Measurements from ENCODE around the gene SLC10A3. TPM values are rescaled to one million over a fixed set of nuclear protein-coding genes. Genes with fewer than 3 reads are reported as not detected.

Gene SLC10A3
- total and polyA plus RNA-seq, 2 donors (not counting 1 experiment from before 2014, with no cell fraction given) = 15.2 to 16.0 TPM

- no peaks in the 10 kb centered on the region for H3K27me3 ChIP-seq (ENCODE audit: control insufficient read depth, insufficient read depth, low read length)
- no peaks in the 10 kb centered on the region for H3K36me3 ChIP-seq (ENCODE audit: control insufficient read depth, insufficient read depth, low read length)
- H3K27ac ChIP-seq (ENCODE audit: insufficient read depth, low read length) = no peak overlapping the region
- no peaks in the 10 kb centered on the region for H3K79me2 ChIP-seq (ENCODE audit: control insufficient read depth, insufficient read depth, low read length)
- H3K9me3 ChIP-seq (ENCODE audit: control insufficient read depth, insufficient read depth, low read depth, low read length) = no peaks in the 10 kb centered on the region
- no peaks in the 10 kb centered on the region for H4K20me1 ChIP-seq (ENCODE audit: control insufficient read depth, extremely low read depth, insufficient read depth, low read length)
- TF ChIP-seq, protein P1, sequence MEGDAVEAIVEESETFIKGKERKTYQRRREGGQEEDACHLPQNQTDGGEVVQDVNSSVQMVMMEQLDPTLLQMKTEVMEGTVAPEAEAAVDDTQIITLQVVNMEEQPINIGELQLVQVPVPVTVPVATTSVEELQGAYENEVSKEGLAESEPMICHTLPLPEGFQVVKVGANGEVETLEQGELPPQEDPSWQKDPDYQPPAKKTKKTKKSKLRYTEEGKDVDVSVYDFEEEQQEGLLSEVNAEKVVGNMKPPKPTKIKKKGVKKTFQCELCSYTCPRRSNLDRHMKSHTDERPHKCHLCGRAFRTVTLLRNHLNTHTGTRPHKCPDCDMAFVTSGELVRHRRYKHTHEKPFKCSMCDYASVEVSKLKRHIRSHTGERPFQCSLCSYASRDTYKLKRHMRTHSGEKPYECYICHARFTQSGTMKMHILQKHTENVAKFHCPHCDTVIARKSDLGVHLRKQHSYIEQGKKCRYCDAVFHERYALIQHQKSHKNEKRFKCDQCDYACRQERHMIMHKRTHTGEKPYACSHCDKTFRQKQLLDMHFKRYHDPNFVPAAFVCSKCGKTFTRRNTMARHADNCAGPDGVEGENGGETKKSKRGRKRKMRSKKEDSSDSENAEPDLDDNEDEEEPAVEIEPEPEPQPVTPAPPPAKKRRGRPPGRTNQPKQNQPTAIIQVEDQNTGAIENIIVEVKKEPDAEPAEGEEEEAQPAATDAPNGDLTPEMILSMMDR (conservative IDR thresholded peaks at IDR 0.05 in 1 of 2, IDR thresholded peaks at IDR 0.05 in 1 of 2; ENCODE audit: low read depth in 1 of 2, low read length in 2 of 2) = no peak
- no peak for TF ChIP-seq EZH2 (IDR thresholded peaks at IDR 0.05; ENCODE audit: low read length, missing control alignments)
- no peak for DNase-seq (ENCODE audit: low read depth in 2 of 2)
- no peak overlapping the region for H3K9ac ChIP-seq (ENCODE audit: insufficient read depth, low read length)
- peaks cover 3% of the 10 kb centered on the region for H3K4me1 ChIP-seq (ENCODE audit: control insufficient read depth, extremely low read depth, insufficient read depth, low read length)
- no peak overlapping the region for H3K4me2 ChIP-seq (ENCODE audit: extremely low read depth, insufficient read depth, low read length)
- no peak overlapping the region for H2AFZ ChIP-seq (ENCODE audit: low read length)
- no peak overlapping the region for H3K4me3 ChIP-seq (replicated peaks in 1 of 4; ENCODE audit: control extremely low read depth in 1 of 4, insufficient read depth in 1 of 4, low read depth in 3 of 4, low read length in 4 of 4)
These were observed 19.0 kb upstream of the SLC10A3 start for GRCh38 chrX:154509455-154509854.

DNA sequence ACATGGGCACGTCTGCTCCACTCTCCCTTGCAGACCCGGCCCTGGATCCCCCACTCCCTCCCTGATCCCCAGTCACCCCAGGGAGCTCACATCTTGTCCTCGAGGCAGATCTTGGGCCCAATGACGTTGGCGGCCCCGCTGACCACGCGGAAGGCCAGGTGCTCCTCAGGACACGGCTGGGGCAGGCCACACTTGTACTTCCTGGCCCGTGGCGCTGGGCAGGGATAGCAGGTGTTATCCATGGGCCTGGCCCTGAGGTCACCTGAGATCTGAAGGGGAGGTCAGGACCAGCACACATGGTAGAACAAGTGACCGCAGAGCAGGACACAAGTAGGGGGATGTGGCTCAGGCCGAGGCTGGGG lies 17.9 kb upstream of the SLC10A3 start:
- Histone ChIP-seq H2AFZ (ENCODE audit: low read length) (no peak overlapping the region), H3K27me3 (ENCODE audit: control insufficient read depth, insufficient read depth, low read length) (no peaks in the 10 kb centered on the region), H3K4me3 (replicated peaks in 1 of 4; ENCODE audit: control extremely low read depth in 1 of 4, insufficient read depth in 1 of 4, low read depth in 3 of 4, low read length in 4 of 4) (no peak overlapping the region), H3K36me3 (ENCODE audit: control insufficient read depth, insufficient read depth, low read length) (no peaks in the 10 kb centered on the region), H3K27ac (ENCODE audit: insufficient read depth, low read length) (no peak overlapping the region), H3K9me3 (ENCODE audit: control insufficient read depth, insufficient read depth, low read depth, low read length) (no peaks in the 10 kb centered on the region), H3K9ac (ENCODE audit: insufficient read depth, low read length) (no peak overlapping the region), H3K4me1 (ENCODE audit: control insufficient read depth, extremely low read depth, insufficient read depth, low read length) (peaks cover 3% of the 10 kb centered on the region), H4K20me1 (ENCODE audit: control insufficient read depth, extremely low read depth, insufficient read depth, low read length) (no peaks in the 10 kb centered on the region), H3K79me2 (ENCODE audit: control insufficient read depth, insufficient read depth, low read length) (no peaks in the 10 kb centered on the region), H3K4me2 (ENCODE audit: extremely low read depth, insufficient read depth, low read length) (no peak overlapping the region)
- no peak for DNase-seq (ENCODE audit: low read depth in 2 of 2)
- TF ChIP-seq EZH2 (IDR thresholded peaks at IDR 0.05; ENCODE audit: low read length, missing control alignments) = no peak
- TF ChIP-seq, protein P1 (conservative IDR thresholded peaks at IDR 0.05 in 1 of 2, IDR thresholded peaks at IDR 0.05 in 1 of 2; ENCODE audit: low read depth in 1 of 2, low read length in 2 of 2) = no peak

DNA sequence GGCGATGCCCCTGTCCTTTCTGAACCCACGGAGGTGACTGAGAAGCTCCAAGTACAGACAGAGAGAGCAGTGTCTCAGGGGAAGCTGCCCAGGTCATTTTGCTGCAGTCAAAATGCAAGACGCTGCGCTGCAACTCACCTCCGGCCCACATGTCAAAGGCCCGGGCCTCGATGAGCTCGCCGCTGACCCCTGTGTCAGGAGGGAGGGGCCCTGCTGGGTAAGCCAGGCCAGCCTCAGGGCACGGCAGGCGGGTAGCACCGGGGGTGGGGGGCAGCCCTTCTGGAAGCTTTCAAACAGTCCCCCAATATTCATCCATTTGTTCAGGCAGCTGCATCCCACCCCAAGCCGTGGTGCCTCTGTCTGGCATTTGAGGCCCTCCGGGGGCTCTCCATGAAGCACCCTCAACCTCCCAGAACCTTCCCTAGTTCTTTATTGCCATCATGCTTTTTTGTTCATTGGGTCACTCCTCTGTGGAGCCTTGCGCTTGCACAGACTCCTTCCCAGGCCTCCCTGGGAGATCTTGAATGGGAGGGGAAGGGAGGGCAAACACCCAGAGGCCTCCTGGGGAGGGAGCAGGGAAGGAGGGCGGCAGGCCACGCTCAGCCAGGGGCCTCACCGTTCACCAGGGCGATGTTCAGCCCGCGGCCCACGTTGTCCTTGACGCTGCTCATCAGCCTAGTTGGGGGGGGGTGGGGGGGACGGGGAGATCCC lies 17.4 kb upstream of the SLC10A3 start:
- H3K9ac ChIP-seq (ENCODE audit: insufficient read depth, low read length) = no peak overlapping the region
- H3K4me1 ChIP-seq (ENCODE audit: control insufficient read depth, extremely low read depth, insufficient read depth, low read length) = peaks cover 3% of the 10 kb centered on the region
- no peak overlapping the region for H3K27ac ChIP-seq (ENCODE audit: insufficient read depth, low read length)
- H3K27me3 ChIP-seq (ENCODE audit: control insufficient read depth, insufficient read depth, low read length) = no peaks in the 10 kb centered on the region
- H3K9me3 ChIP-seq (ENCODE audit: control insufficient read depth, insufficient read depth, low read depth, low read length) = no peaks in the 10 kb centered on the region
- H4K20me1 ChIP-seq (ENCODE audit: control insufficient read depth, extremely low read depth, insufficient read depth, low read length) = no peaks in the 10 kb centered on the region
- no peaks in the 10 kb centered on the region for H3K36me3 ChIP-seq (ENCODE audit: control insufficient read depth, insufficient read depth, low read length)
- H3K79me2 ChIP-seq (ENCODE audit: control insufficient read depth, insufficient read depth, low read length) = no peaks in the 10 kb centered on the region
- no peak for TF ChIP-seq EZH2 (IDR thresholded peaks at IDR 0.05; ENCODE audit: low read length, missing control alignments)
- TF ChIP-seq, protein P1 (conservative IDR thresholded peaks at IDR 0.05 in 1 of 2, IDR thresholded peaks at IDR 0.05 in 1 of 2; ENCODE audit: low read depth in 1 of 2, low read length in 2 of 2) = no peak
- DNase-seq (ENCODE audit: low read depth in 2 of 2) = no peak
- H3K4me3 ChIP-seq (replicated peaks in 1 of 4; ENCODE audit: control extremely low read depth in 1 of 4, insufficient read depth in 1 of 4, low read depth in 3 of 4, low read length in 4 of 4) = no peak overlapping the region
- H3K4me2 ChIP-seq (ENCODE audit: extremely low read depth, insufficient read depth, low read length) = no peak overlapping the region
- no peak overlapping the region for H2AFZ ChIP-seq (ENCODE audit: low read length)
